ENCODE measurements around the gene CHRM5. TPM values are rescaled to one million over a fixed set of nuclear protein-coding genes. Genes with fewer than 3 reads are reported as not detected.
"Not testable (repeated sequence)": the region's sequence is repeated elsewhere in the genome, so short reads cannot be mapped to it uniquely, and the experiment has no call there.

Gene CHRM5
- total RNA-seq, 1 donor from 2014 or later: not detected

DNA sequence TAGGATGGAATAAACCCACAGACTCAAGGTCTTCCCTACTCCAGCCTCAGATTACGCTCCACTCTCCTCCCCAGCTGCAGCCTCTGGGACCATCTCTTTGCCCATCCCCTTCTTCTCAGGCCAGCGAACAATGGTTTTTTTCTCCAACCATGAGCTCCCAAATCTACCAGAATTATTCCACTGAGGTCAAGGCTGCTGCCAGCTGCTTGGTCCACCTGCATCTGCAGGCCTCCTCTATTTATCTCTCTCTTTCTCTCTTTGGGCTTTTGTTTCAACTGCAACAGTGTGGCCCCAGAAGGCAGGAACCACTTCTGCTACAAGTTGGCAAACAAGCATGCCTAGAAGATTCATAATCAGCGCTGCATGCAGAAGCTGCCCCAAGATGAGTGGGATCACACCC lies 19.1 kb downstream of the CHRM5 start:
- intact Hi-C loops (cut with micrococcal nuclease): no loop called here

DNA sequence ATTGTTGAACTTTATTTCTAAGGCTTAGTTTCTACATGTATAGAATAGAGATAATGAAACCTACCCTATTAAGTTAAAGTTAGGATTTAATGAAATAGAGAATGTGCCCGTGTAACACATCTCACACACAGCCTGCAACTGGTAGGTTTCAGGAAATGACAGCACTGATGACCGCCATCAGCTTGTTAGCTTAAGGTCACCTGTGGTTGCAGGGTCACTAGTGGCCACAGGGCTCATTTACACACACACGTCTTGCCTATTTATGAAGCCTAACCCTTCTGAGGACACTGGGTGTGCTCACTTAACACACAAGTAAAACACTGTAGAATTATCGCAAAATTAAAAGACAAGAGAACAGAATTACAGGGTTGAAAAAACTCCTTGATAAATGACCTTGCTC lies 20.1 kb downstream of the CHRM5 start:
- intact Hi-C loops (cut with micrococcal nuclease): no loop called here

DNA sequence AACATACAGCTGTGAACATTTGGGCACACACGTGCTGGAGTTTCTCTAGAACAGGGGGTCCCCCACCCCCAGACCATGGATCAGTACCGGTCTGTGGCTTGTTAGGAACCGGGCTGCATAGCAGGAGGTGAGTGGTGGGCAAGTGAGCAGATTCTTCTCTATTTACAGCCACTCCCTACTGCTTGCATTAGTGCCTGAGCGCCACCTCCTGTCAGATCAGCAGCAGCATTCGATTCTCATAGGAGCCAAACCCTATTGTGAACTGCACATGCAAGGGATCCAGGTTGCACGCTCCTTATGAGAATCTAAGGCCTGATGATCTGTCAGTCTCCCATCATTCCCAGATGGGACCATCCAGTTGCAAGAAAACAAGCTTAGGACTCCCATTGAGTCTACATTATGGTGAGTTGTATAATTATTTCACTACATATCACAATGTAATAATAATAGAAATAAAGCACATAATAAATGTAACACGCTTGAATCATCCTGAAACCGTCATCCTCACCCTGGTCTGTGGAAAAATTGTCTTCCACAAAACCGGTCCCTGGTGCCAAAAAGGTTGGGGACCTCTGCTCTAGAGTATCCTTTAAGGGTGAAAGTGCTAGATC lies 25.8 kb downstream of the CHRM5 start:
- intact Hi-C loops (cut with micrococcal nuclease): no loop called here

DNA sequence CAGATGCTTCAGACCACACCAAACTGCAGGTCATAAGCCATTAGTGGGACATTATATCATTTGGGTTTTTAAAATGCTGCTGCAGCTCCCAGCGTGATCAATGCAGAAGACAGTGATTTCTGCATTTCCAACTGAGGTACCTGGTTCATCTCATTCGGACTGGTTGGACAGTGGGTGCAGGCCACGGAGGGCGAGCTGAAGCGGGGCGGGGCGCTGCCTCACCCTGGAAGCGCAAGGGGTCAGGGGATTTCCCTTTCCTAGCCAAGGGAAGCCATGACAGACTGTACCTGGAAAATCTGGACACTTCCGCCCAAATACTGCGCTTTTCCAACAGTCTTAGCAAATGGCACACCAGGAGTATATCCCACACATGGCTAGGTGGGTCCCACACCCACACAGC lies 27.4 kb downstream of the CHRM5 start:
- intact Hi-C loops (cut with micrococcal nuclease): not testable (repeated sequence)

DNA sequence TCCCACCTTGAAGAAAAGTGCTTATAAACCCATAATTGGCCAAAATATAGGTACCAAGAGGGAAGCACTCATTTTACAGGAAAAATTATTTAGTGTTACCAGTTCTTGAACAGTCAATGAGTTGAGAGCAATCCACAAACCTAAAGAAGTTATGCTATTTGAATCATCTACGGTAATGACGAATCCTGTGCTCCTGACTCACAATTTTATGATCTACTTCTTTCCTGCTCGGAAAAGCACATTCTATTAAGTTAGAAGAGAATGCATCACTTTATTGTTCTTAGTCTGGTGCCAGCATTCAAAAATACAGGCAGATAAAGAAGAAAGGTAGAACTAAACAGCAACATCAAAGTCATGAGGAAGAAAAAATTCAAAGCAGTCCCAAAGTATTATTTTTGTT lies 33.2 kb downstream of the CHRM5 start:
- intact Hi-C loops (cut with micrococcal nuclease): no loop called here

DNA sequence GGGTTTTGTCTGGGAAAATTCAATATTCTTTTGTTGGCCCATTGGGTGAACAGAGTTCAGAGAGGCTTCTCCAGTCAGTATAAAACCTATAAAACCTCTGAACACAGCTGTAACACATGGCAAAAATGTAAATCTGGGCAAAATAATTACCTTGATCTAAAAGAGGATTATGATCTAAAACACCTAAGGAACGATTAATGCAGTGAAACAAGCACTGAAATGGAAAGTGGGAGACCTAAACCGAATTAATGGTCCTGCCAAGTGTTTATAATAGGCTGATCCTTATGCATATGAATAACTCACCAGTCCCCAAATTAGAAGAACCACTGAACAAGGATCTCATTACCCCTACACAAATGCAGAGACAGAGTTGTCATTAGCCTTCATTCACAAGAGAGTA lies 38.1 kb downstream of the CHRM5 start:
- intact Hi-C loops (cut with micrococcal nuclease): no loop called here

DNA sequence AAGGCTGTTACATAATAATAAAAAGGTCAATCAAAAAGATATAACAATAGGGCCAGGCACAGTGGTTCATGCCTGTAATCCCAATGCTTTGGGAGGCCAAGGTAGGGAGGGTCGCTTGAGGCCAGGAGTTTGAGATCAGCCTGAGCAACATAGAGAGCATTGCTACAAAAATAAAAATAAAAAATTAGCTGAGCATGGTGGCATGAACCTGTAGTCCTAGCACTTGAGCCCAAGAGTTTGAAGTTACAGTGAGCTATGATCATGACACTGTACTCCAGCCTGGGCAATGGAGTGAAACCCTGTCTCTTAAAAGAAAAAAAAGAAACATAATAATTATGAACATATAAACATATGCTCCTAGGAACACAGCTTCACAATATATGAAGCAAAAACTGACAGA lies 41.4 kb downstream of the CHRM5 start:
- intact Hi-C loops (cut with micrococcal nuclease): no loop called here

DNA sequence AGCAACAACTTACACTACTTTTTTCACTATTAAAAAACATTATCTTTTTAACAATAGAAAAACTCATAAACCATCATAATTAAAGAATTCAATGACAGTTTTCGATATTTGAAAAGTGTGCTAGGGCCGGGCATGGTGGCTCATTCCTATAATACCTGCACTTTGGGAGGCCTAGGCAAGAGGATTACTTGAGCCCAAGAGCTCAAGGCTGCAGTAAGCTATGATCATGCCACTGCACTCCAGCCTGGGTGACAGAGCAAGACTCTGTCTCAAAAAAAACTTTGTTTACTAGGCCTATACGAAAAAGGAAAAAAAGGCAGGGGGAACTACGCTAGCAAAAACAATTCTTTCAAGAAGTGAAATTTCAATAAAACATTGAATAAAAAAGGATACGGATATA lies 42.6 kb downstream of the CHRM5 start:
- intact Hi-C loops (cut with micrococcal nuclease): no loop called here

DNA sequence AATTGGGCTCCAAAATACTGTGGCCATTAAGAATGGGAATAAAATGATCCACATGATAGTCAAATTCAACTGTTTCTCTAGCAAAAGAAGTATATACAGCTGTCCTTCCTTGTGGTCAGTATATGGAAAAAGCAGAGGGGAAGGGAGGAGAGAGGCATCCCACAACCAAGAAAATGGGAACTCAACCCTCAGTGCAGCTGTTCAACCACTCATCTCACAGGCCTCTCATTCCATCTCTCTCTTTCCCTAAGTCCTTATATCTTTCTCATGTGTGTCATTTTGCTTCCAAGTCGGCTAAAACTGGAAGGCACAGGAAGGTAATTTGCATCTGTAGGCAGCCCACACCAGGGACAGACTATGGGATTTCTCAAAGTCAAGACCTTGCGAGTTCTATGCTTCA lies 43.2 kb downstream of the CHRM5 start:
- intact Hi-C loops (cut with micrococcal nuclease): no loop called here

DNA sequence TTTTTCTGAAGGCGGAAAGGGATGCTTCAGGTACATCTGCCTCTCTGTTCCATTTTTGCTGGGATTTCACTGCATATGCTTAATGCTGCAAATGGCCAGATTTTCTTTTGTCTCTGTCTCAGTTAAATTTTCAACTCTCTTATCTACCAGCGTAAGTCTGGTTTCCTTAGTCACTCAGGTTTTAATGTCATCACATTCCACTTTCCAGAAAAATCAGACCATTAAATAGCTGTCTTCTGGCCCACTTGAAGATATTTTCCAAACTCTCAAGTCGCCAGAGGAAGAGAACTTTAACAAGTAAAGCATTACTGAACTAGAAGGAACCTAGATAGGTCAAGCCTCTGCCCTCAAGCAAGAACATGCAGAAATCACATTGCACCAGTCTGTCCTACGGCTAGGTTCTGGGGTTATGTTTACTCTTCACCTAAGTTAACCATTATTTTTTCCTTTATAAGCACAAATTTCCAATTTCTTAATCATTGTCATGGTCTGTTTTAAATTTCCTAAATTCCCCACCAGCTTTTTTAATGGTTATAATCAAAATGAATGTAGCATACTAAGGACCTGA lies 44.2 kb downstream of the CHRM5 start:
- intact Hi-C loops (cut with micrococcal nuclease): loop anchor here (2.0 kb wide), 1 partner anchor 30 kb away; no protein-coding TSS in a partner anchor

DNA sequence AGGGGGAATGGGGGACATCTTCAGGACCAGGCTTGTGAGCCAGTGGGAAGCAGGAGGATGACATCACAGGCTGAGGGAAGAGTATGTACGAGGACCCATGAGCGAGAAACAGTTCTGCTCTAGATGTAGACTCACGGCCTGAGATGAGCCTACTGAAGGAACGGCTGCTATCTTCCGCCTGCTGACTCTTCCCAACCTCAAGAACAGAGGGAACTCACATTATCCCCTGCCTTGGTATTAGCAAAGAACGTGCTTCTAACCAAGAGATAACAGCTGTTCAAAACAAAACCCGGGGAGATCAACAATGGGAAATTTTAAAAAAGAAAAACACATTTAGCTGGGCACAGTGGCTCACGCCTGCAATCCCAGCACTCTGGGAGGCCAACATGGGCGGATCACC lies 45.4 kb downstream of the CHRM5 start:
- intact Hi-C loops (cut with micrococcal nuclease): loop anchor here (2.0 kb wide), 1 partner anchor 29 kb away; no protein-coding TSS in a partner anchor

DNA sequence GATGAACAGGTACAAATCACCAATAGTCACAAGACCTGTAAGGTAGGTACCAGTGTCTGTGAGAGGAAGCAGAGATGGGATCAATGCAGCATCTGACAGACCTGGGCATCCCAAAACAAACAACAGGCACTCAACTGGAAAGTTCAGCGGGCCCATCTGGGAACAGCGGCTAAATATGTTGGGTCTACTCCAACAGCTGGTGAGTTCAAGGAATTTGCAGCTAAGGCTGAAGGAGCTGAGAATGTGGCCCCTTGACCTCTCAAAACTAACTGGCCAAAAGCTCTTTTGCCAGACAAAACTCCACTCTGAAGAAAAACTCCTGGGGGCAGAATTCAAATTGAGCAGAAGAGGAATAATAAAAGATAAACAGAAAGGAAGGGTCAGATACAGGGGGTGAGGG lies 46.3 kb downstream of the CHRM5 start:
- intact Hi-C loops (cut with micrococcal nuclease): no loop called here

DNA sequence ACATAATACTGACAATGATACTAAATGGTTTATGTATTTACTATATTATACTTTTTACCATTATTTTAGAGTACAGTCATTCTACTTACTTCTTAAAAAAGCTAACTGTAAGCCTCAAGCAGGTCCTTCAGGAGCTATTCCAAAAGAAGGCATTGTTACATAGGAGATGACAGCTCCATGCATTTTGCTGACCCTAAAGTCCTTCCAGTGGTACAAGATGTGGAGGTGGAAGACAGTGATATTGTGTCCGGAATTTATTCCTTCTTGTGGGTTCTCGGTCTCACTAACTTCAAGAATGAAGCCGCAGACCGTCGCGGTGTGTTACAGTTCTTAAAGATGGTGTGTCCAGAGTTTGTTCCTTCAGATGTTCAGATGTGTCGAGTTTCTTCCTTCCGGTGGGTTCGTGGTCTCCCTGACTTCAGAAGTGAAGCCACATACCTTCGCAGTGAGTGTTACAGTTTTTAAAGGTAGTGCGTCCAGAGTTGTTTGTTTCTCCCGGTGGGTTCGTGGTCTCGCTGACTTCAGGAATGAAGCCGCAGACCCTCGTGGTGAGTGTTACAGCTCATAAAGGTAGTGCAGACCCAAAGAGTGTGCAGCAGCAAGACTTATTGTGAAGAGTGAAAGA lies 49.8 kb downstream of the CHRM5 start:
- intact Hi-C loops (cut with micrococcal nuclease): loop anchor here (1.0 kb wide), 1 partner anchor 20 kb away; no protein-coding TSS in a partner anchor

DNA sequence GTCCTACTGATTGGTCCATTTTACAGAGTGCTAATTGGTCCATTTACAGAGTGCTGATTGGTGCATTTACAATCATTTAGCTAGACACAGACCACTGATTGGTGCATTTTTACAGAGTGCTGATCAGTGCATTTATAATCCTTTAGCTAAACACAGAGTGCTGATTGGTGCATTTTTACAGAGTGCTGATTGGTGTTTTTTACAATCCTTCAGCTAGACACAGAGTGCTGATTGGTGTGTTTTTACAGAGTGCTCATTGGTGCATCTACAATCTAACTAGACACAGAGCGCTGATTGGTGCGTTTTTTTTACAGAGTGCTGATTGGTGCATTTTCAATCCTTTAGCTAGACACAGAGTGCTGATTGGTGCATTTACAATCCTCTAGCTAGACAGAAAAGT lies 50.4 kb downstream of the CHRM5 start:
- intact Hi-C loops (cut with micrococcal nuclease): loop anchor here (1.0 kb wide), 1 partner anchor 20 kb away; no protein-coding TSS in a partner anchor

DNA sequence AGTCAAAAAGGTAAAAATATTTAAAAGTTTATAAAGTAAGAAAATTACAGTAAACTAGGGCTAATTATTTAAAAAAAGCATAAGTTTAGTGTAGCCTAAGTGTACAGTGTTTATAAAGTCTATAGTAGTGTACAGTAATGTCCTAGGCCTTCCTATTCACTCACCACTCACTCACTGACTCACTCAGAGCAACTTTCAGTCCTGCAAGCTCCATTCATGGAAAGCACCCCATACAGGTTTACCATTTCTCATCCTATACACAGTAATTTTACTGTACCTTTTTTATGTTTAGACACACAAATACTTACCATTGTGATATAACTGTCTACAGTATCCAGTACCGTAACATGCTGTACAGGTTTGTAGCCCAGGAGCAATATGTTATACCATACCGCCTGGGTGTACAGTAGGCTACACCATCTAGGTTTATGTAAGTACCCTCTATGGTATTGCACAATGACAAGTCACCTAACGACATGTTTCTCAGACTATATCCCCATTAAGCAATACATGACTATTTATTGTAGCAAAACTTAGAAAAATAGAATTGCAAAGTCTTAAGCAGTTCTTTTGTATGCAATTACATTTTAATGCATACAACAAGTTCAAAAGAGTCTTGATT lies 51.2 kb downstream of the CHRM5 start:
- intact Hi-C loops (cut with micrococcal nuclease): no loop called here

DNA sequence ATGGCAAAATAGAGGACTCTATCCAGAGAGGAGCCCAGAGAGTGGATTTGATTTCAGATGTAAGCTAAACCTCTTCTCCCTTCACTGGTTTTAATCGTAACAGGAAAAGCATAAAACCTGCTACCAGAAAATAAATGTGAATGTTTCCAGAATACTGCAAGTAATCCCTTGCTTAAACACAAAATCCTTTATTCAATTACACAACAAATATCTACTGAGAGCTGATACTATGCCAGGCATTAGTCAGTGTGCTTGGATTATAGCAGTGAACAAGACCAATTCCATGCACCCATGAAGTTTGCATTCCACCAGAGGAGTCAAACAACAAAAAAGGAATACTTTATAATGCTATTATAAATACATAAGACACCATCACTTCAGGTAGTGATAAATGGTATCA lies 55.6 kb downstream of the CHRM5 start:
- intact Hi-C loops (cut with micrococcal nuclease): no loop called here

DNA sequence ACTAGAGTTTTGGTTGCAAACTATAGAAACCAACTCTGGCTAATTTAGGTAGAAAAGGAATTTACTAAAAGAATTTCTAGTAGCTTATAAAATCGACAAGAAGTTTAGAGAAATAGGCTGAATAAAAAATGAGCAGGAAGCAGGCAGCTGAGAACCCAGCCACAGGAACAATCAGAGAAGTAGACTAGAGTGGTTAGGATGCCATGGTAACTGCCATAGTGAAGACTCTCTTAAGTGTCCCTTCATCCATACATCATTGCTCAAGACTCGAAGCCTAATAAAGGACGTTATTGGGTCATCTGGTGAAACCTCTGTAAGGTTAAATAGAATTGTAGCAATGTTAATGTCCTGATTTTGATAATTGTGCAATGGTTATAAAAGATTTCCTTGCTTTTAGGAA lies 57.0 kb downstream of the CHRM5 start:
- intact Hi-C loops (cut with micrococcal nuclease): no loop called here

DNA sequence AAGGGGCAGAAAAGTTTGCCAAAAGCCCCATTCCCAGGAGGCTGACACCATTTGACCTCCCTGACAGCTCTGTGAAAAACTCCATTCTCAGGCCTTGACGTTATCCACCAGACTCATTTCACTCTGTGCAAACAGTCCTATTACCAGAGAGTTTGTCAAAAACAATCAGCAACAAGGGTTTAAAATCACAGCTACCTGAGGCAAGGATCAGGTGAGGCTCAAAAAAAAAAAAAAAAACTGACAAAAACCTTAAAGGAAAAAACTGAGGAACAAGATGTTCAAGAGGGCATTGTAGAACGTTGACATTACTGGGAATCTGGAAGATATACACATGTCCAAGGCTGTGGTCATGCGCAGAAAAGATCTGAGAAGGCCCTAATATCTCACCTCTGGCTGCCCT lies 59.3 kb downstream of the CHRM5 start:
- intact Hi-C loops (cut with micrococcal nuclease): no loop called here

DNA sequence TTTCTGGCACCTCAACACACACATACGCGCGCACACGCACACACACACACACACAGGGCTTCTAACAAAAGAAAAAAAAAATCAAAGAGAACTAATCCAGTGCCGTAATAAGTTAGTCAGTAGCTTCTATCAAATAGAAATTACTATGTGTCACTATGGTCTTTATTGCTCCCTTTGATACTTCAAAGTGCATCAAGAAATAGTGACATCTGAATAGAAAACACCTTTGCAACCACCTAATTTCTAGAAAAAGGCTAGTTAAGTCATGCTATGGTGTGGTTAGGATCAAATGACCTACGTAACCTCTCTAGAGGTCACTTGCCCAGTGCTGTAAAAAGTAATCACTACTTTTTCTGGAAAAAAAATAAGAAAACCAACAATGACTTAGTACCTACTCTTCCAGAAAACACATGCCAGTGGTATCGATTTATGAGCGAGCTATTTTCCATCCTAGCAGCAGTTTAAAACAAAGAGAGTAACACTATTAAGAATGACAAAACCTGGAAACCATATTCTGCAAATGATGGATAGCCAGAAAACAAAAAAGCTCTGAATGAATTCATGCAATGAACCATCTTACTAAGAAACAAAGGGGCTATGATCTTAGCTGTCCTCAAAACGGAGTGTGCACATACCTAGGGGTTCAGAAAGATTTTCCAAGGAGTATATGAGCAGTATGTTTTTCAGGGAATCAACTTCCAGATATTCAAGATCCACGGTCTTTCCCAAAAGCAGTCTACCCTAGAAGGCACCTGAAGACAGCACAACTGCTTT lies 63.9 kb downstream of the CHRM5 start:
- intact Hi-C loops (cut with micrococcal nuclease): no loop called here

DNA sequence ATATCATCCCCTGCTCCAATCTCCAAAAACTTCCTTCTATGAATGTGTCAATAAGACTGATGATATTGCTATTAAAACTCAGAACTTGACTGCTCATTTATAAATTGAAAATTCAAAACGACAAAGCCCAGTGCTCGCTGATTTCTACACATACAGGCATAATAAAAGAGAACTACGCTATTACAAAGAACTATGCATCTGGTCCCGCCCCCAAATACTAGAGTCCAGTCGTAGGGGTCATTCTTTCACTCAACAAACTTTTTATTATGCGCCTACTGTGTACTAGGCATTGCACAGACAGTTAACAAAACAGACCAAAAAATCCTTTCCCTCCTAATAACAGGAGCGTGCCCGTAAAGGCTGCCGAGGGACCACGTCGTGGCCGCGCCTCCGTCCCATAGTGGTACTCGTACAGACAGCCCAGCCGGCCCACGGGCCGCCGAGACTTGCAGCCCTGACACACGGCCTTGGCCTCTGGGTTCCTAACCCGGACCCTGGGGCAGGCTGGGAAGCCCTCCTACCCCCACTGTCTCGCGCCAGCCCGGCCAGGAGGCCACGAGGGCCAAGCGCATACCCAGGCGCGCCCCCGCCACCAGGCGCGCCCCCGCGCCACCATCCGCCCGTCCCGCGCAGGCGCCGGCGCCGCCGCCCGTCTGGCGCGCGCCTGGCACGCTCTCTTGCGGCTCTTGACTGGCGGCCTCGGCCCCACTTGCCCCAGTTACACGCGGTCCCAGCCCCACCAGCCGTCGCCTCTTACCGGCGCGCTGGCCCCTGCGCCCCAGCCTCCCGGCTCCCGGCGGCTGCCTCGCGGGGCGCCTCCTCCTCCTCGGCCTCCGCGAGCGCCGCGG lies 70.0 kb downstream of the CHRM5 start:
- intact Hi-C loops (cut with micrococcal nuclease): loop anchor here (1.0 to 5.0 kb wide), 4 partner anchors 20 to 949 kb away; partner anchors contain the start of genes EMC7, GOLGA8B and ZNF770

Measured in T-helper 2 cell treated with Interferon-gamma antibody and Interleukin-4, amounts not matched to agents 100 ng/mL and 5 ng/mL, for 36 hours (primary cell).